PFSK-1 (cell line): ENCODE data around the gene GAS2L2.

Experiments used
- POLR2AphosphoS5 ChIP-seq: IDR thresholded peaks from 2 replicates; pipeline ENCODE4 v1.6.1; 2012; ENCODE audit warnings: low read depth, mild to moderate bottlenecking, control low read depth, low read length, moderate library complexity
- TAF1 ChIP-seq: IDR thresholded peaks from 2 replicates; pipeline ENCODE4 v1.6.1; 2012; ENCODE audit warnings: low read length, control low read depth, borderline replicate concordance; ENCODE audit not compliant: insufficient read depth
- TF ChIP-seq, protein P1 (sequence below), 2 experiments: IDR thresholded peaks; 2 replicates each; pipeline versions ENCODE4 v1.6.1 to v1.8.0; 2011 to 2012; ENCODE audit warnings: low read depth in 2 of 2, low read length in 2 of 2, control low read depth in 1 of 2, inconsistent platforms in 1 of 2, mild to moderate bottlenecking in 1 of 2, moderate library complexity in 1 of 2; ENCODE audit not compliant: insufficient read depth in 1 of 2

GRCh38 chr17:35694906-35695305 lies 58.1 kb downstream of the GAS2L2 start:
- TF ChIP-seq POLR2AphosphoS5 (no peak), TAF1 (no peak)
- TF ChIP-seq, protein P1, sequence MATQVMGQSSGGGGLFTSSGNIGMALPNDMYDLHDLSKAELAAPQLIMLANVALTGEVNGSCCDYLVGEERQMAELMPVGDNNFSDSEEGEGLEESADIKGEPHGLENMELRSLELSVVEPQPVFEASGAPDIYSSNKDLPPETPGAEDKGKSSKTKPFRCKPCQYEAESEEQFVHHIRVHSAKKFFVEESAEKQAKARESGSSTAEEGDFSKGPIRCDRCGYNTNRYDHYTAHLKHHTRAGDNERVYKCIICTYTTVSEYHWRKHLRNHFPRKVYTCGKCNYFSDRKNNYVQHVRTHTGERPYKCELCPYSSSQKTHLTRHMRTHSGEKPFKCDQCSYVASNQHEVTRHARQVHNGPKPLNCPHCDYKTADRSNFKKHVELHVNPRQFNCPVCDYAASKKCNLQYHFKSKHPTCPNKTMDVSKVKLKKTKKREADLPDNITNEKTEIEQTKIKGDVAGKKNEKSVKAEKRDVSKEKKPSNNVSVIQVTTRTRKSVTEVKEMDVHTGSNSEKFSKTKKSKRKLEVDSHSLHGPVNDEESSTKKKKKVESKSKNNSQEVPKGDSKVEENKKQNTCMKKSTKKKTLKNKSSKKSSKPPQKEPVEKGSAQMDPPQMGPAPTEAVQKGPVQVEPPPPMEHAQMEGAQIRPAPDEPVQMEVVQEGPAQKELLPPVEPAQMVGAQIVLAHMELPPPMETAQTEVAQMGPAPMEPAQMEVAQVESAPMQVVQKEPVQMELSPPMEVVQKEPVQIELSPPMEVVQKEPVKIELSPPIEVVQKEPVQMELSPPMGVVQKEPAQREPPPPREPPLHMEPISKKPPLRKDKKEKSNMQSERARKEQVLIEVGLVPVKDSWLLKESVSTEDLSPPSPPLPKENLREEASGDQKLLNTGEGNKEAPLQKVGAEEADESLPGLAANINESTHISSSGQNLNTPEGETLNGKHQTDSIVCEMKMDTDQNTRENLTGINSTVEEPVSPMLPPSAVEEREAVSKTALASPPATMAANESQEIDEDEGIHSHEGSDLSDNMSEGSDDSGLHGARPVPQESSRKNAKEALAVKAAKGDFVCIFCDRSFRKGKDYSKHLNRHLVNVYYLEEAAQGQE (IDR thresholded peaks at IDR 0.05; ENCODE audit: insufficient read depth in 1 of 2, low read depth in 2 of 2, low read length in 2 of 2), result no peak
